GM19099 (cell line): Measurements from ENCODE around the gene GGNBP2.
A peak's percentile ranks its signal among the peaks of the same experiment; 100 is the strongest.

Source experiments
- POLR2A ChIP-seq: IDR thresholded peaks from 3 replicates; pipeline ENCODE4 v1.6.1; 2011; ENCODE audit warnings: low read depth; ENCODE audit not compliant: insufficient read length; ENCODE audit errors: extremely low read depth

GGNBP2 gene

GRCh38 chr17:36578671-36579070, 34.0 kb downstream of the GGNBP2 start:
- no peak for TF ChIP-seq POLR2A

- no peak for TF ChIP-seq POLR2A
These were observed 39.1 kb downstream of the GGNBP2 start for GRCh38 chr17:36583787-36584186.

GRCh38 chr17:36586138-36586537, 41.4 kb downstream of the GGNBP2 start:
- TF ChIP-seq POLR2A: no peak

GRCh38 chr17:36590082-36590481, 45.4 kb downstream of the GGNBP2 start:
- TF ChIP-seq POLR2A: no peak

- TF ChIP-seq POLR2A: peak; percentile 60
These were observed 47.0 kb downstream of the GGNBP2 start, which contains the start of gene DHRS11 for GRCh38 chr17:36591434-36592315. TSS of gene DHRS11 (plus strand) at chr17:36591879. CDS start at chr17:36592010, 131 bp downstream.

- TF ChIP-seq POLR2A: no peak
These were observed 47.6 kb downstream of the GGNBP2 start for GRCh38 chr17:36592316-36592715.

- TF ChIP-seq POLR2A: no peak
These were observed 48.1 kb downstream of the GGNBP2 start for GRCh38 chr17:36592716-36593321.

- TF ChIP-seq POLR2A: no peak
These were observed 49.1 kb downstream of the GGNBP2 start for GRCh38 chr17:36593656-36594316.

GRCh38 chr17:36594626-36595401, 50.1 kb downstream of the GGNBP2 start:
- no peak for TF ChIP-seq POLR2A

- TF ChIP-seq POLR2A: no peak
These were observed 52.5 kb downstream of the GGNBP2 start for GRCh38 chr17:36597226-36597625.

- TF ChIP-seq POLR2A: no peak
These were observed 53.4 kb downstream of the GGNBP2 start for GRCh38 chr17:36597866-36598777.

GRCh38 chr17:36598951-36599401, 54.3 kb downstream of the GGNBP2 start:
- TF ChIP-seq POLR2A: no peak

- no peak for TF ChIP-seq POLR2A
These were observed 55.0 kb downstream of the GGNBP2 start for GRCh38 chr17:36599546-36600250.
